HepG2 (cell line): ENCODE measurements around the gene CAMSAP2. TPM values are rescaled to one million over a fixed set of nuclear protein-coding genes. Genes with fewer than 3 reads are reported as not detected.
"Not testable (repeated sequence)": the region's sequence is repeated elsewhere in the genome, so short reads cannot be mapped to it uniquely, and the experiment has no call there.

ENCODE experiments used
- ATAC-seq: fragments of 200-7000 bp; cut with Tn5 transposase; 3 replicates; pipeline ENCODE4 v1.9.1; 2020; ENCODE audit warnings: mild to moderate bottlenecking, moderate library complexity
- BruUV-seq: library from RNA; stranded (reverse); fragments of 400-500 nt; replicated peaks from 2 replicates; lab custom pipeline; 2021; lab: Mats Ljungman, UMichigan
- CTCF ChIA-PET: fragments of 300-600 bp; formaldehyde crosslinking; extraction: SDS; loops from one replicate; lab custom pipeline; 2021; ENCODE audit warnings: low total read pairs, inconsistent platforms, low intra/inter-chr PET ratio; lab: Yijun Ruan, JAX
- POLR2A ChIA-PET: fragments of 350-600 bp; sonication (Branson Sonifier 250); formaldehyde crosslinking; loops from one replicate; lab custom pipeline; 2020; ENCODE audit warnings: antibody characterized with exemption, inconsistent platforms; lab: Yijun Ruan, JAX
- DNase-seq: peaks from one replicate; pipeline ENCODE4 v3.0.0-alpha.2; 2015; ENCODE audit warnings: low spot score
- FAIRE-seq: peaks from 3 replicates; lab custom pipeline; 2011; peaks lifted over from hg19 to GRCh38; lab: Jason Lieb, UNC
- H2AFZ ChIP-seq: one replicate; pipeline ENCODE4 v1.6.1; 2011; ENCODE audit warnings: low read length, inconsistent platforms
- H3K27ac ChIP-seq: fragments of 300-600 bp; 3 replicates; pipeline ENCODE4 v1.8.0; 2011; ENCODE audit warnings: mixed run types, mild to moderate bottlenecking, mixed read lengths, low read length, inconsistent platforms; ENCODE audit not compliant: insufficient read depth; ENCODE audit errors: extremely low read length
- H3K27me3 ChIP-seq, 2 experiments: fragments of 200-600 bp in 1 of 2; 2 replicates in 1 of 2; 3 replicates in 1 of 2; pipeline versions ENCODE4 v1.6.0 to v1.8.0; 2011; ENCODE audit warnings: low read length in 2 of 2, mild to moderate bottlenecking in 2 of 2, moderate library complexity in 2 of 2, inconsistent platforms in 1 of 2; ENCODE audit not compliant: insufficient read depth in 2 of 2, control insufficient read depth in 1 of 2
- H3K36me3 ChIP-seq, 2 experiments: fragments of 200-600 bp in 1 of 2; replicated peaks in 1 of 2; 2 replicates in 1 of 2; 3 replicates in 1 of 2; pipeline versions ENCODE4 v1.5.1 to v1.8.0; 2011; ENCODE audit warnings: low read length in 2 of 2, inconsistent platforms in 1 of 2; ENCODE audit not compliant: insufficient read depth in 2 of 2, control insufficient read depth in 1 of 2
- H3K4me1 ChIP-seq: 2 replicates; pipeline ENCODE4 v1.5.1; 2012; ENCODE audit warnings: low read length, inconsistent platforms; ENCODE audit not compliant: insufficient read depth
- H3K4me2 ChIP-seq: 2 replicates; pipeline ENCODE4 v1.6.0; 2011; ENCODE audit warnings: low read depth, low read length, inconsistent platforms
- H3K4me3 ChIP-seq, 3 experiments: fragments of 200-600 bp in 1 of 3; sonication (generic), shearing (Covaris generic) in 1 of 3; replicated peaks in 1 of 3; 2 replicates each; pipeline ENCODE4 v1.5.1; 2011 to 2016; ENCODE audit warnings: low read length in 3 of 3, inconsistent platforms in 2 of 3, low read depth in 2 of 3, mild to moderate bottlenecking in 2 of 3, control low read depth in 1 of 3, mixed read lengths in 1 of 3; ENCODE audit not compliant: insufficient read depth in 1 of 3
- H3K79me2 ChIP-seq: one replicate; pipeline ENCODE4 v1.6.1; 2011; ENCODE audit warnings: low read length, inconsistent platforms; ENCODE audit not compliant: insufficient read depth
- H3K9ac ChIP-seq: 2 replicates; pipeline ENCODE4 v1.6.0; 2011; ENCODE audit warnings: mild to moderate bottlenecking, low read depth, low read length, inconsistent platforms; ENCODE audit not compliant: insufficient read depth
- H3K9me3 ChIP-seq: 2 replicates; pipeline ENCODE4 v1.5.1; 2012; ENCODE audit warnings: mild to moderate bottlenecking, low read length
- H4K20me1 ChIP-seq: 2 replicates; pipeline ENCODE4 v1.6.0; 2011; ENCODE audit warnings: inconsistent platforms, mild to moderate bottlenecking, low read length, moderate library complexity; ENCODE audit not compliant: insufficient read depth
- MAFF ChIP-seq: IDR thresholded peaks from 2 replicates; pipeline ENCODE4 v1.6.1; 2011; ENCODE audit warnings: low read depth, low read length, improper control_type of control experiment
- MAFK ChIP-seq, 2 experiments: IDR thresholded peaks in 1 of 2; conservative IDR thresholded peaks in 1 of 2; 2 replicates each; pipeline ENCODE4 v1.6.1; 2011; ENCODE audit warnings: improper control_type of control experiment in 2 of 2, low read length in 2 of 2
- MATR3 ChIP-seq: sonication (generic); formaldehyde crosslinking; IDR thresholded peaks from 2 replicates; pipeline ENCODE4 v1.4.0; 2020; ENCODE audit warnings: missing genetic modification reagents
- ZNF558 ChIP-seq: sonication (generic); formaldehyde crosslinking; IDR thresholded peaks from 2 replicates; pipeline ENCODE4 v1.9.0; 2022; ENCODE audit warnings: mild to moderate bottlenecking, missing genetic modification reagents, borderline replicate concordance
- ZNF713 ChIP-seq: sonication (generic); formaldehyde crosslinking; IDR thresholded peaks from 2 replicates; pipeline ENCODE4 v1.4.0; 2020; ENCODE audit warnings: mild to moderate bottlenecking, missing genetic modification reagents
- WGBS: methylation state at CpG from one replicate; pipeline ENCODE4 v1.1.6; 2017; ENCODE audit warnings: low lambda C conversion rate; 5-methylcytosine and 5-hydroxymethylcytosine counted together
- in situ Hi-C: cut with HindIII; loops from 2 replicates; pipeline ENCODE4 v1.10.0; 2017; ENCODE audit warnings: low pct_unique_long_range_greater_than_20kb; ENCODE audit not compliant: extremely low pct_ligation_motif_present
- intact Hi-C: fragments of 100-400 bp; cut with micrococcal nuclease; formaldehyde crosslinking; loops from one replicate; pipeline ENCODE4 v1.10.0; 2022; ENCODE audit not compliant: unreplicated experiment
- polyA plus RNA-seq, 8 experiments: library from polyadenylated mRNA; depleted of rRNA in 3 of 8; stranded (reverse) in 7 of 8; unstranded in 1 of 8; fragments of >200 nt; fragmentation: Illumina TruSeq in 4 of 8; extraction: Trizol in 4 of 8; gene quantifications; 2 replicates each; pipeline versions ENCODE4 v1.2.1 to v1.2.3, GENCODE V29; 2011 to 2016; ENCODE audit warnings: low read depth in 4 of 8, missing spikeins in 1 of 8, mixed read lengths in 1 of 8; ENCODE audit not compliant: insufficient read depth in 1 of 8
- total RNA-seq, 5 experiments: library from RNA; depleted of rRNA; stranded (reverse); fragments of >200 nt; fragmentation: Illumina TruSeq; extraction: Trizol; gene quantifications; 2 replicates each; pipeline ENCODE4 v1.2.3, GENCODE V29; 2016; ENCODE audit warnings: low read depth in 1 of 5
- TF ChIP-seq, protein P1 (sequence below): sonication (generic); formaldehyde crosslinking; IDR thresholded peaks from 2 replicates; pipeline ENCODE4 v1.5.0; 2020; ENCODE audit warnings: mild to moderate bottlenecking, missing genetic modification reagents, borderline replicate concordance

Gene CAMSAP2
- total and polyA plus RNA-seq, 2 of the 13 experiments (the other 11 are each of a cell fraction or from before 2014, with no cell fraction given) = 3.4 to 8.2 TPM

DNA sequence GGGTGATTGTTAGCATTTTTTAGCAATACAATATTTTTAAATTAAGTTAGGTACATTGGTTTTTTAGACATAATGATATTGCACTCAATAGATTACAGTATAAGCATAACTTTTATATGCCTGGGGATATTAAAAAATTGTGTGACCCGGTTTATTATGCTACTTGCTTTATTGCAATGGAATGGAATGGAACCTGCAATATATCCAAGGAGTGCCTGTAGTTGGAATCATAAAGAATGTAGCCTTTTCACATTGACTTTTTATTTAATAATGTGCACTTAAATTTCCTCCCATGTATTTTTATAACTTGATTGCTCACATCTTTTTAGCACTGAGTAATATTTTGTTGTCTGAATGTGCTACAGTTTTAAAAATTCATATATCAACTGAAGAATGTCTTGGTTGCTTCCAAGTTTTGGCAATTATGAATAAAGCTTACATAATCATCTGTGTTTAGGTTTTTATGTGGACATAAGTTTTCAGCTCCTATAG lies 49.2 kb downstream of the CAMSAP2 start (continued):
- TF ChIP-seq, protein P1, sequence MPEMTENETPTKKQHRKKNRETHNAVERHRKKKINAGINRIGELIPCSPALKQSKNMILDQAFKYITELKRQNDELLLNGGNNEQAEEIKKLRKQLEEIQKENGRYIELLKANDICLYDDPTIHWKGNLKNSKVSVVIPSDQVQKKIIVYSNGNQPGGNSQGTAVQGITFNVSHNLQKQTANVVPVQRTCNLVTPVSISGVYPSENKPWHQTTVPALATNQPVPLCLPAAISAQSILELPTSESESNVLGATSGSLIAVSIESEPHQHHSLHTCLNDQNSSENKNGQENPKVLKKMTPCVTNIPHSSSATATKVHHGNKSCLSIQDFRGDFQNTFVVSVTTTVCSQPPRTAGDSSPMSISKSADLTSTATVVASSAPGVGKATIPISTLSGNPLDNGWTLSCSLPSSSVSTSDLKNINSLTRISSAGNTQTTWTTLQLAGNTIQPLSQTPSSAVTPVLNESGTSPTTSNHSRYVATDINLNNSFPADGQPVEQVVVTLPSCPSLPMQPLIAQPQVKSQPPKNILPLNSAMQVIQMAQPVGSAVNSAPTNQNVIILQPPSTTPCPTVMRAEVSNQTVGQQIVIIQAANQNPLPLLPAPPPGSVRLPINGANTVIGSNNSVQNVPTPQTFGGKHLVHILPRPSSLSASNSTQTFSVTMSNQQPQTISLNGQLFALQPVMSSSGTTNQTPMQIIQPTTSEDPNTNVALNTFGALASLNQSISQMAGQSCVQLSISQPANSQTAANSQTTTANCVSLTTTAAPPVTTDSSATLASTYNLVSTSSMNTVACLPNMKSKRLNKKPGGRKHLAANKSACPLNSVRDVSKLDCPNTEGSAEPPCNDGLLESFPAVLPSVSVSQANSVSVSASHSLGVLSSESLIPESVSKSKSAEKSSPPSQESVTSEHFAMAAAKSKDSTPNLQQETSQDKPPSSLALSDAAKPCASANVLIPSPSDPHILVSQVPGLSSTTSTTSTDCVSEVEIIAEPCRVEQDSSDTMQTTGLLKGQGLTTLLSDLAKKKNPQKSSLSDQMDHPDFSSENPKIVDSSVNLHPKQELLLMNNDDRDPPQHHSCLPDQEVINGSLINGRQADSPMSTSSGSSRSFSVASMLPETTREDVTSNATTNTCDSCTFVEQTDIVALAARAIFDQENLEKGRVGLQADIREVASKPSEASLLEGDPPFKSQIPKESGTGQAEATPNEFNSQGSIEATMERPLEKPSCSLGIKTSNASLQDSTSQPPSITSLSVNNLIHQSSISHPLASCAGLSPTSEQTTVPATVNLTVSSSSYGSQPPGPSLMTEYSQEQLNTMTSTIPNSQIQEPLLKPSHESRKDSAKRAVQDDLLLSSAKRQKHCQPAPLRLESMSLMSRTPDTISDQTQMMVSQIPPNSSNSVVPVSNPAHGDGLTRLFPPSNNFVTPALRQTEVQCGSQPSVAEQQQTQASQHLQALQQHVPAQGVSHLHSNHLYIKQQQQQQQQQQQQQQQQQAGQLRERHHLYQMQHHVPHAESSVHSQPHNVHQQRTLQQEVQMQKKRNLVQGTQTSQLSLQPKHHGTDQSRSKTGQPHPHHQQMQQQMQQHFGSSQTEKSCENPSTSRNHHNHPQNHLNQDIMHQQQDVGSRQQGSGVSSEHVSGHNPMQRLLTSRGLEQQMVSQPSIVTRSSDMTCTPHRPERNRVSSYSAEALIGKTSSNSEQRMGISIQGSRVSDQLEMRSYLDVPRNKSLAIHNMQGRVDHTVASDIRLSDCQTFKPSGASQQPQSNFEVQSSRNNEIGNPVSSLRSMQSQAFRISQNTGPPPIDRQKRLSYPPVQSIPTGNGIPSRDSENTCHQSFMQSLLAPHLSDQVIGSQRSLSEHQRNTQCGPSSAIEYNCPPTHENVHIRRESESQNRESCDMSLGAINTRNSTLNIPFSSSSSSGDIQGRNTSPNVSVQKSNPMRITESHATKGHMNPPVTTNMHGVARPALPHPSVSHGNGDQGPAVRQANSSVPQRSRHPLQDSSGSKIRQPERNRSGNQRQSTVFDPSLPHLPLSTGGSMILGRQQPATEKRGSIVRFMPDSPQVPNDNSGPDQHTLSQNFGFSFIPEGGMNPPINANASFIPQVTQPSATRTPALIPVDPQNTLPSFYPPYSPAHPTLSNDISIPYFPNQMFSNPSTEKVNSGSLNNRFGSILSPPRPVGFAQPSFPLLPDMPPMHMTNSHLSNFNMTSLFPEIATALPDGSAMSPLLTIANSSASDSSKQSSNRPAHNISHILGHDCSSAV (CRISPR knock-in tag) = no peak
- TF ChIP-seq ZNF558 (CRISPR knock-in tag) = no peak
- TF ChIP-seq MATR3 (CRISPR knock-in tag) = no peak
- TF ChIP-seq ZNF713 (CRISPR knock-in tag) = no peak

DNA sequence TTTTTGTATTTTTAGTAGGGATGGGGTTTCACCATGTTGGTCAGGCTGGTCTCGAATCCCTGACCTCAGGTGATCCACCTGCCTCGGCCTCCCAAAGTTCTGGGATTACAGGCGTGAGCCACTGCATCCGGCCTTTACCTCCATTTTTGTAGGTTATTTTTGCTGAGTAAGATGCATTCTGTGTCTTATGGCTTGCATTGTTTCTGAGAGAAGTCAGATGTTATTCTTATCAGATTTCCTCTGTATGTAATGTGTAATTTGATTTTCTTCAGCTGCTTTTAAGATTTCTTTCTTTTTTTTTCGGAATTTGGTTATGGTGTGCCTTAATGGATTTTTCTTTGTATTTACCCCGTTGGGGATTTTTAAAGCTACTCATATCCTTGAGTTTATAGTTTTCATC lies 52.3 kb downstream of the CAMSAP2 start:
- H3K36me3 ChIP-seq, POLR2A ChIA-PET, H3K4me2 ChIP-seq, DNase-seq, ATAC-seq, H2AFZ ChIP-seq, H3K27ac ChIP-seq, intact Hi-C loops, H4K20me1 ChIP-seq, BruUV-seq, H3K9ac ChIP-seq, H3K27me3 ChIP-seq, CTCF ChIA-PET, in situ Hi-C loops, FAIRE-seq, H3K4me3 ChIP-seq, H3K79me2 ChIP-seq, H3K9me3 ChIP-seq: not testable (repeated sequence)
- 0 out of 2 replicates have a peak, but pooled peaks cover 14% of the 10 kb centered on the region for H3K4me1 ChIP-seq
- peak; percentile 46 for TF ChIP-seq MAFF
- peak; percentile 60 to 61; a peak in 3 of 4 replicates for TF ChIP-seq MAFK (conservative IDR thresholded peaks at IDR 0.05 in 1 of 2, IDR thresholded peaks at IDR 0.05 in 1 of 2; ENCODE audit: low read length in 2 of 2)
- 91% methylated on average over 6 of the region's 6 CpGs for WGBS
